ENCODE results near the gene PDS5B.
"Not testable (repeated sequence)": the region's sequence is repeated elsewhere in the genome, so short reads cannot be mapped to it uniquely, and the experiment has no call there.

Gene PDS5B

GRCh38 chr13:32586080-32586900 is at the start of gene PDS5B:
TSS of gene PDS5B (plus strand) at chr13:32586452. CDS start at chr13:32648773, 62,321 bp downstream.
- DNase-seq, result peak; percentile 81

- no peak for DNase-seq
Measured at GRCh38 chr13:32537580-32538142, 48.6 kb upstream of the PDS5B start.

- no peak for DNase-seq
Measured at GRCh38 chr13:32538143-32538620, 48.1 kb upstream of the PDS5B start.

GRCh38 chr13:32538621-32539246 is 47.5 kb upstream of the PDS5B start, which contains the start of gene N4BP2L2:
TSS of gene N4BP2L2 (minus strand) at chr13:32538795. CDS start at chr13:32537027, 1,768 bp downstream.
- peak; percentile 75 for DNase-seq

- no peak for DNase-seq
Measured at GRCh38 chr13:32542221-32542620, 44.0 kb upstream of the PDS5B start.

GRCh38 chr13:32545083-32545482 is 41.2 kb upstream of the PDS5B start:
- DNase-seq, result no peak

GRCh38 chr13:32548837-32549236 is 37.4 kb upstream of the PDS5B start:
- DNase-seq, result no peak

GRCh38 chr13:32549788-32550187 is 36.5 kb upstream of the PDS5B start:
- DNase-seq, result no peak

GRCh38 chr13:32553720-32554119 is 32.5 kb upstream of the PDS5B start:
- DNase-seq, result no peak

- DNase-seq, result no peak
Measured at GRCh38 chr13:32555613-32556012, 30.6 kb upstream of the PDS5B start.

GRCh38 chr13:32560842-32561241 is 25.4 kb upstream of the PDS5B start:
- not testable (repeated sequence) for DNase-seq

- not testable (repeated sequence) for DNase-seq
Measured at GRCh38 chr13:32575687-32576086, 10.6 kb upstream of the PDS5B start.

GRCh38 chr13:32577032-32577431 is 9.2 kb upstream of the PDS5B start:
- DNase-seq, result no peak

GRCh38 chr13:32581177-32581786 is 5.0 kb upstream of the PDS5B start:
- no peak for DNase-seq

- no peak for DNase-seq
Measured at GRCh38 chr13:32582281-32582680, 4.0 kb upstream of the PDS5B start.

GRCh38 chr13:32582991-32583390 is 3.3 kb upstream of the PDS5B start:
- no peak for DNase-seq

- DNase-seq, result no peak
Measured at GRCh38 chr13:32585550-32586079, 637 bp upstream of the PDS5B start.

GRCh38 chr13:32587011-32587810 is 959 bp downstream of the PDS5B start:
- peak; percentile 29 for DNase-seq

GRCh38 chr13:32587811-32588170 is 1.5 kb downstream of the PDS5B start:
- no peak for DNase-seq

- no peak for DNase-seq
Measured at GRCh38 chr13:32588736-32589135, 2.5 kb downstream of the PDS5B start.

GRCh38 chr13:32589471-32589870 is 3.2 kb downstream of the PDS5B start:
- DNase-seq, result no peak

- DNase-seq, result no peak
Measured at GRCh38 chr13:32590266-32590665, 4.0 kb downstream of the PDS5B start.
